ENCODE measurements around the gene PIEZO2.
"Not testable (repeated sequence)": the region's sequence is repeated elsewhere in the genome, so short reads cannot be mapped to it uniquely, and the experiment has no call there.

Gene PIEZO2

DNA sequence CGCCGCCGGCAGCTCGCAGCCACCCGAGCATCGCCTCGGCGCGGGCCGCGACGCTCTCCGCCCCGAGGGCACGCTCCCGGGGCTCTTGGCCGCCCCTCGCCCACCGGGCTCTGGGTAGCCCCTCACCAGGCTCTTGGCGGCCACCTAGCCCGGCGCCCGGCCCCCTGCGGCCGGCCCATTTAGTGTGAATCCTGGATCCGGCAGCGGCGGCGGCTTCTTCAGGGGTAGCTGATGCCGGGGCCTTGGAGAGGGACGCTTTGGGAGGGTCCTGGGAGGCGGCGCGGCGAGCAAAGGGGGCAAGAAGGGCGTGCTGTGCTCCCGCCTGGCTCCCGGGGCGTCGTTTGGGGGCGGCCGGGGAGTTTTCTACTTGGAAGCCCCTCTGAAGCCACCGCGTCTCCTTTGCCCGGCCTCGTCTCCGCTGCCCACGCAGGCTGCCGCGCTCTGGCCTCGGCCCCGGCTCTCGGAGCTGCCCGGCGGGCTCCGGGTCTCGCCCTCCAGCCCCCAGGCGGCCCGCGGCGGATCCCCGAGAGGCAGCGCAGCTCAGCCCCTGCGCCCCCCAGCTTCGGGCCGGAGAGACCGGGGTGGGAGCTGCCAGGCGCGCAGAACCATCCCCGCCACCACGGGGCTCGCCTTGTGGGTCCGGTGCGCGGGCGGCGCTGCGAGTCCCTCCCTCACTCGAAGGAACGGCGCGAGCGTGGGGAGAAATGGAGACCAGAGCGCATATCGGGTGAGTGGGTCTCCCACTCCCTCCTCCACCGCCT is 509 bp downstream of the PIEZO2 start:
- no peak for DNase-seq

DNA sequence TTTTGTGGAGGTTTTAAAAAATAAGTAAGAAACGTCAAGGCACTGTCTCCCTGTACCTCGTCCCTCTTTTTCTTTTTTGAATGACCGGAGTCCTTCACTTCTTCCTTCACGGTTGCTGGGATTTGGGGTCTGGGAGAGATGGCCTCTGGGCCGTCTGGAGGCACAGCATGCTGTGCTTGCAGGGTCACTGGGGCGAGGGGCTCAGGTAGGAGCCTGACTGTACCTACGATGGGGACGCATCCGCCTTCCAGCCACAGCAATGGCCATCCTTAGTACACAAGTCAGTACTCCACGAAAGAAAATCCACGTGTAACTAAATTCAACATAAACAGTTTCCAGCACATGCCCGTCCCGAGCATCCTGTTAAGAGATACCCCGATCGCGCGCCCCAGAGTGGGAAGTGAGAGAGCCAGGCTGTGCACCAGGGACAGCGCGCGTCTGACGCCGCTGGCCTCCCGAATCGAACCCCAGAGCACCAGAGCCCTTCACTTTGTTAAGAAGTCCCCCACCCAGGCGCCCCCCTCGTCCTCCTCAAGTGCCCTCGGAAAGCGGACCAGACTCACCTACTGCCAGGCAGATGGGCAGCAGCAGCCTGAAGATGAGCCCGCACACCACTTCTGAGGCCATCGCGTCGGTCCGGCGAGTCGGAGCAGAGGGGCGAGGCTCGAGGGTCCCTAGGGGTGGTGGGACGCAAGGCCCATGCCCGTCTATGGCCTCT is 1.2 kb downstream of the PIEZO2 start:
- no peak for DNase-seq

DNA sequence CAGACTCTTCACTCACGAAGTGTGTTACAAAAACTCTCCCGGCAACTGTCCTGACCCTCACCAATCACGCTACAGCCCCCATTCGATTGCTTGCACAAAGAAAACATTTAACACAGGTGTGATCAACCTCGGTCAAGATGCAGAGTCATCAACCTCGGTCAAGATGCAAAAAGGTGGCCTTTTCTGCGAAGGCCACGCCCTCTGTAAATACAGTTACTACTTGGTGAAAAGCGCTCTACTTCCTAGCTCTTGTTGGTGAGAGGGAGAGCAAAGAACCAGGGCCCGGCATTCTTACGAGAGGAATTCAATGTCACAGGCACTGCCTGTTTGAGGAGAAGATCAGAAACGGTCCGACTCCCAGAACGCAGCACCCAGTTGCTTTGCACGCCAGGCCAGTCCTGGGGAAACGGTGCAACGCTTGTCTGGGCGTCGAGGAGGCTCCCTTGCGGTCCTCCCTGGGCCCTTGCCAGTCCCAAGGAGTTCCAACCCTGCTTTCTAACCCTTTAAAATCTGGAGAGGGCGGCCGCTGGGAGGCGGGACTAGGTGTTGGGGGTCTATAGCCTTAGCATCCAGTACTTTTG is 1.9 kb downstream of the PIEZO2 start:
- no peak for DNase-seq

DNA sequence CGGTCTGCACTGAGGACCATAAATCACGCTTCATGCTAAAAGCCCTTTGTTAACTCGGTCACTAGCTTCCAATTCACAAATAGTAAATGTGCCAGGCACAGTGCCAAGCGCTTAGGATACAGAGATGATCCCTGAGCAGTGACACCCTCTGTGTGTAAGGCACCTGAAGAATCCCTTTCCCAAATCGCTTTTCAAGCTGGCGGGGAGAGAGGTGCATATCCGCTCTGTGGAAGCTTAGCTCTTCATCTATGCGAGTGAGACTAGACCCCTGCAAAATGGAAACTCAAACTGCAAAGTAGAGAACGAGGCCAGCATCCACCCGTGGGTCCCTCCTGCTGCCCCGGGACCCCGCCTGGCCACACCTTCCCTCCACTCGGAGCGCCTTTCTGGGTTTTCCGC is 2.4 kb downstream of the PIEZO2 start:
- no peak for DNase-seq

DNA sequence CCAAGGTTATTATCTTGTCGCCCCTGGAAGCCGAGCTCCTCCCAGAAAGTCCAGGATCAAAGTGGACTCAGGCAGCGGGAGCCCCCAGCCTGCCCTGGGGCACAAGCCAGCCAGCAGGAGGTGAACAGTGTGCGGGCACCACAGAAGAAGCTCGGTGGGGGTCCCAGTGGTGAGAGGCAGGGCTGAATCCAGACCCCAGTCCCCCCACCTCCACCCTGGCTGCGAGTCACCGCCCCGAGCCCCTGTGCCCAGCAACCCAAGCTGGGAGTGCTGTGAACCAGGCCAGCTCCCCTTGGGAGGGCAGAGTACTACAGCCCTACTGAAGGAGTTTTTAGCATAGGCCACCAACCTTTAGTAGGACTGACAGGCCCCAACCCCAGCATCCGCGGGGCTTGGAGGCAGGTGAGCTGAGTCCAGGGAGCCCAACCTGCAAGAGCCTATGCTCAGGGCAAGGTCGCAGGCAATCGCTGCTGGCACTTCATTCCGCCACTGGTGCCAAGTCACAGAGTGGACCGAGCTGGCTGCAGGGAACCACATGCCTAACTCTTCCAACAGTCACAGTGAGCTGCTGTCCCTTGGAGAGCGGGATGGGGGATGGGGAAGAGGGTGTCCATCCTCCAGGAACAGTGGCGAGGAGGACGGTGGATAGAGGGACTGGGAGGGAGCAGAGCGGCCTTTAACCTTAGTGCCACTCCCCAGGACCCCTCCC is 3.0 kb downstream of the PIEZO2 start:
- no peak for DNase-seq

DNA sequence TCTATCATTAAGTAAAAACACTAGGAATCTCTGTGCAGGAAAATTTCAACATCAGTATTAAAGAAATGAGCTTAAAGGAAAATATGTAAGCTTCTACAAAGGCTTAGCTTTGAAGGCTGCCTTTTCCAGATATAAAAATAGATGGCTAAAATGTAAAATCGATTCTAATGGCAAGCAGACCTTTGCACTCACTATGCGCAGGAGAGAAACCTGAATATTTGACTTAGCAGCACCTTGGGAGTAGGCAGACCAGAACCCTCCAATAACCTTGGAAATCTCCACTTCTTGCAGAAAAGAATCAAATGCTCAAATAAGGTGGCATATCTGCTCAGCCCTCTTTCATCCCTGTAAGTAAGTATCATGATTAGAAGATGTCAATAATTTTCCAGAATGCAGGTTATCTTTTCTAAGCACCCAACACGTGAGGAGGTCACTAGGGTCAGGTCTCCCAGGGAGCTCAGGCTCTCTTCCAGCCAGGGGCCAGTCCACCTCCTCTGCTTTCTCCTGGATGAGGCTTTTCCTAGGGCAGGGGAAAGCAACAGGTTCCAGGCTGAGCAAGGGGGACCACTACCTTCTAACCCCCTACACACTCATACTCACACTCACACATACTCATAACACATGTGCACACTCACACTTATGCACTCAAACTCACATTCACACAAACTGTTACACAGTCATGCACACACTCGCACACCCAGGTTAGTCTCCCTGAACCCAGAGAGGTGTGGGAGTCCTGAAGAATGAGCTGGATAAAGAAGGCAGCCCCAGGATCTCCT is 3.8 kb downstream of the PIEZO2 start:
- no peak for DNase-seq

DNA sequence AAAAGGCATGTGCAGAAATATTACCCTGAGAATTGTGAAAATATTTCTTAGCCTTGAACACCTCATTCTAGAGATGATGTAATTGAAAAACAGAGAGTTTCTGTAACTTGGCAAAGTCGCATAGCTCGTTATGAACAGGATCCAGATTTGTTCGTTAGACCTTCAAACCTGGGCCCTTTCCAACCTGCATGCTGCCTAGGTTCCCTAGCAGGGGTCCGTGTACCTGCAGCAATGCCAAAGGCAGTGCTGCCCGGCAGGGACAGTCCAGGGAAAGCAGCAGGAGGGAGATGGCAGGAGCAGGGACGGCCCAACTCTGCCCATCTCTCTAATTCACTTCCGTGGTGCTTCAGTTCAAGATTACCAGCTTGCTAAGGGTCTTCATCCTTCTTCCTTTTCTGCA is 12.0 kb downstream of the PIEZO2 start:
- no peak for DNase-seq

DNA sequence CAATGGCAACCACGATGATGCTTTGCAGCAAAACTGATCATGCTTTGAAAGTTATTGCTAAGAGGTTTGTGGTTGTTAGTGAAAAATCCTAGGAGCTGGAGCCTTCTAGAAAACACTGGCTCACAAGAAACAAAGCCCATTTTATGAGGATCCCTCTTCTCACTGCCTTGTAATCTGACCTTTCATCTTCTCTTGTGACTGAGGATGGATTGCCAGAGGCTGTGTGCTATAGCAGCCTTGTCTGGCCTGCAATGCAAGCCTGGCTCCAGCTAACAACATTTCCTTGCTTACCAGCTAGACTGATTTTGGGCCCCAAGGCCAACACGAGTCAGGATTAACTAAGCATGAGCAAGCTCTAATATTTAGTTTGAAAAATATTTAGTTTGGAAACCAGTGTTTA is 13.1 kb downstream of the PIEZO2 start:
- no peak for DNase-seq

DNA sequence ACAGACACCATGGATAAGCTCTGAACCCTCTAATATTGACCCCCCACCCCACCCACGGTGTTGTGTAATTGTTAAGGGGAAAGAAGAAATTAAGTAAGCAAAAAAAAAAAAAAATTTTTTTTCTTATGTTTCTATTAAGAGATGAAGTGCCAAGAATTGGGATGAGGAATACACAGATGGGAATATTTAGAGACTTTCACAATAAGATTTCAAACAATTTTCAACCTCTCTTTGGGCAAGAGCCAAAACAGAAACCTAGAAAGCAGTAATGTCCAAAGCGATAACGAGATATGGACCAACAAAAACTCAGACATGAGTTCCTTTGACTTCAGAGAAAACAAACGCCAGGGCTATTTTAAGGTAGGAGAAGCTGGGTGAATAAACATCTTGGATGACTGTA is 14.4 kb downstream of the PIEZO2 start:
- no peak for DNase-seq

DNA sequence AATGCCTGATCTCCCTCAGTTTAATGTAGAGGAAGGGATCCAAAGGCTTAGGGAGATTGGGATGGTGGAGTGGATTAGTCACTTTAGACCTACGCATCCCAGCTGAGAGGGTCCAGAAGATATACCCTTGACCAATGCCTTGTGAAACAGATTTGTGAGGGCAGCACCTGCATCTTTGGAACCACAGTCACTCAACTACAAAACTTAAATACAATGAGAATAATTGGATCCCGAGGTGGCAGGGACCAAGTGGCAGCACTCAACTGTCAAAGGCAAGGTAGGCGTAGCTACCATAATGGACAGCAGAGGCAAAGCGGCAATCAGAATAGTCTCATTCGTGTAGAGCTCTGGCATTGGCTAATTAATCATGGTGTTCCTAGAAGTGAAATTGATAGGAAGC is 20.3 kb downstream of the PIEZO2 start:
- not testable (repeated sequence) for DNase-seq

DNA sequence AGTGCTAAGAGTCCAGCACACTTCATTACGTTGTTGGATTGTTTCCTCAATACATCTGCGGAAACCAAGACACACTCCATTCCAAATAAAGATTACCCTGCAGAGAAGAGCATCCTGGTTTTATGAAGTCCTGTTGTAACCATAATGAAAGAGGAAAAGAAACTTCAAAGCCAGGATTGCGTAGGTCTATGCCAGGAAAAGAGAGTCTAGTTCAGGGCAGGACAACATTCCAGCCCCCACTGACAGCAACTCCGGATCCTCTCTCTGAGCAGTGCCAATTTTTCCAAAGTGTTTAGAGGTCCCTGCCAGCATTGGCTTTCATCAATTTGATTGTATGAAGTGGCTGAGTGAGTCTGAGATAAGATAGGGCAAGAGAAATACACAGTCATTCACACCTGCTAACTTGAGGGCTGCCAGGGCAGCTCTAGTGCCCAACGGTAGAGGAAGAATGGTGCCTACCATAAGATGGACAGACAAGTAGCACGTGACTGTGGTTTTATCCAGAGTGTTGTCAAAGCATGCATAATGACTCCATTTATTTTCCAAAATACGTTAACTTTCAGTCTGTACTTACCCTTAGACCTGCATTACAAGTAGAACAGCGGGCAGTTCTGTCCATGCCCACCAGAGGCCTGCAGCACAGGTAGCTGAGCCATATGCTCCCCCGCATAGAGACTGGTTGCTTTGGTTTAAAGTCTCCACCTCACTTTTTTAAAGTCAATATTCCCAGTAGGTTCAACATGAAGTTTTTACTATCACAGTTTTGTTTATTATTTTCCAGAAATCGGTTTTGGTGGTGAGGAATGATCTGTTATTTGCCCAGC is 23.7 kb downstream of the PIEZO2 start:
- DNase-seq, result no peak

DNA sequence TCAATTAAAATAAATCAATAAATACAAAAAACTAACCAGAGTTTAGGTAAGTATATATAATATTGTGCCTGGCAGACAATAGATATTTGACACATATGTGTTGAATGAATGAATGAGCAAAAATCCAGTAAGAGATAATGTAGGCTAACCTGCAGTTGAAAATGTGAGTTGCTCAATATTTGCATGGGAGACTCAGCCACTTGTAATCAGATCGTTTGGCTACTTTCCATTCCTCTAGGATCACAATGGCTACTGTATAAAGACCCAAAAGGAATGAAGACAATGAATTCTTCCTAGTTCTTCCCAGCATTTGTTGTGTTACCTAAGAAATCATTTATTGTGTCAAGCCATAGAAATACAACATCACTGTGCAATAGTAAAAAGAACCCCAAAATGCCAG is 25.3 kb downstream of the PIEZO2 start:
- DNase-seq, result no peak

DNA sequence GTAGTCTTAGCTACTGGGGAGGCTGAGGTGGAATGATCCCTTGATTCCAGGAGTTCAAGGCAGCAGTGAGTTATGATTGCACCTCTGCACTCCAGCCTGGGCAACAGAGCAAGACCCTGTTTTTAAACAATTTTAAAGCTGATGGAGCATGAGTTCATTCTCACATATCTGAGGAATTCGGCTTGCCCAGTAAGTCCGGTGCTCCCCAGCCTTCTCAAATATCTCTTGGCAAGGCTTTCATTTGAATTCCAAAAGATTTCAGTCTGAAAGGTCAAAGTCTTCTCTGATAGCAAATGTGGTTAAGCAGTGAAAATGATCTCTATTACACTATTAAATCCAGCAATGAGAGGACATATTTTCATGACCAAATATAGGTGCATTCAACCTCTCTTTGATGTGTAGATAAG is 27.9 kb downstream of the PIEZO2 start:
- DNase-seq, result no peak

DNA sequence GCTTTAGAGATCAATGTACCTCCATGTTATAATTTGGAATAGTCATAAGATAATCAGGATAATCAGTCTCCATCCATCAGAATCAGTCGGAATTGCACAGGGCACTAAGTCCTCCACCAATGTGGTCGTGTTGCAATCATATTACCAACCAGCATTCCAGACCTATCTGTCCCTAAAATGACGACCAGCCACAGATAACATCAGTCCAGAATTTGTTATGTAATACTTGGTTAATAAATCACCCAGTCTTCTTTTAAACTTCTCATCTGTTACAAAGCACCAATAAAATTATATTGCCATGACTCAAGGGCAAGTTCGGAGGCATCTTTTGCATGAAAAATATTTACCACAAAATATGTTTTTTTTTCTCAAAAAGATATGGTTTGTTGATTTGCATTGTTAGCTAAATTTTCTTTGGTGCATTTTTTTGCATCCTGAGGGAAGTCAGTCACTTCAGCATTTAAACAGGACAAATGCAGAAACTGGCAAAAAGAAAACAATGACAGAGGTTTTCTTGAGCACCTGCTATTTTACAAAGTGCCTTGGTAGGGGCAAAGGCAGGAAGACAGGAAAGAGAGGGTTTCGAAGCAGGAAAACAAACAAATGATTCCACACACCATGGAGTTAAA is 29.3 kb downstream of the PIEZO2 start:
- no peak for DNase-seq

DNA sequence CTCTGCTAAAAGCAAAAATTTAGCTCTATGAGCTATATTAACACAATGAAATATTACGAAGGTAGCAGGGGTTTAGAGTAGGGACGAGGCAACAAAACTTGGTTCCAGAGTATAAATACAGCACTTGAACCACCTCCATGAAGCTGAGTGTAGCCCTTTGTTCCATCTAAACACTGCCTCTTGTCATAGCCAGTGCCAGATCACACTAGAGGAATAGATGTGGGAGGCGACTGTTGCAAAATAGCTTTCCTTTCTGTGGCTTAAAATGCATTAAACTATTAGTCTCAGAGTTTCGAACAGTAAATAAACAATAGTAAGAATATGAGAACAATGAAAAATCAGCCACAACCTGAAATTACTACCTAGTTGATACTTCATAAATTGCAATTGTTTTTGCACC is 29.8 kb downstream of the PIEZO2 start:
- no peak for DNase-seq

DNA sequence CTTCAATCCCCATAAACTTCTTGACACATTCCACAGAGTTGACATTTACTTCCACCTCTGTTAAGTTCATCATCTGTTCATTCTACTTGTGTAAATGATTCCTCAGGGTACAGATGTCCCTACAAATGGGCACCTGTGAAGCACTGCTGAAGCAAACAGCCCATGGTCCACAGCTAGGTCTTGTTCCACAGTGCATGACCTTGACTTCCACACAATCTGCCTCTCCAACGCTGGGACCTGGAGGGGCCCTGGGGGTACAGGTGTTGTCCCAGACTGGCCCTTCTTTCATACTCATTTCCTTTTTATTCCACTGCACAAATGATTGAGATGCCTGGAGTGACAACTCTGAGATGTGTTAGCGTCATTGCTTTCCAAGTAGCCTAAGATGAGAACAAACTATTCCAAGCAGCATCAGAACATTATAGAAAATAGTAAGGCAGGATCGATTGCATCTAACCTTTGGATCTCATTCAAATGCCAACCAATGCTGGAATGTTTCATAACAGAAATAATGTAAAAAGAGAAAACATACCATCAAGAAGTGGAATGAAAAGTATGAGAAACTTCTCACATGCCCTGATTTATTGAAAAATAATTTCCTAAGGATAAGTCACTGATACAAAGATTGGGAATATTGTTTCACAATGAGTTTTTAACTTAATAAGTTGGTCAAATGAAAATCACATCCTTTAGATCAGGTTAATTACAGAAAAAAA is 31.2 kb downstream of the PIEZO2 start:
- DNase-seq, result no peak

DNA sequence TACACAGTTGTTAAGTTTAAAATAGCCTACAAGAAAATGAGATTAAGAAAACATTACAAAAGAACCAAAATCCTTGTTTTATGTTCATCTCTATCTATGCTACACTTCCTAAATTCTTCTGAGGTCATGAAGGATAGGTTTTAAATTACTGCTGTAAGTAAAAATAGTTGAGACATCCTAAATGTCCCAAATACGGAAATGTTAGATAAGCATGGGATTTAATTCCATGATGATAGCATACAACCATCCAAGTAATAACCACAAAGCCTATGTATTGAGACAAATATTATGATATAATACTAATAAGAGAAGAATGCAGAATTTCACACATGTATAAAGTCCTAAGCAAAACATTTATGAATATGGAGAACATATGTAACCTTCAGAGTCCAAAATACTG is 34.1 kb downstream of the PIEZO2 start:
- no peak for DNase-seq

DNA sequence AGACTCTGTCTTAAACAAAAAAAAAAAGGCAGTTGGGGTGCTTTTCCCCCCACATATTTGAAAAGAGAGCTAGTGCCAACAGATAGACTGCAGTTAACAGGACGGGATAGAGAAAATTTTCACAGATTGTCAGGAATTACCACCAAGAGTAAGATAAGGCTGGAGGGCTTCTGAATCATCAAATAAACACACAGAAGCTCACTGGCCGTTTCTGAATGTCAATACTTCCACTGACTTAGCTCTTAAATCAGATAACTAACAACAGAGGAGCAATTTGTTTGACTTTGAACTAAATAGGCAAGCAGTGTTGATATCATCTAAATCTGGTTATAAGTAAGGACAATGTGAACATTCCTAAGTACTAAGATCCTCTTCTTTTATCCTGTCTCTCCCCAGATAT is 34.7 kb downstream of the PIEZO2 start:
- no peak for DNase-seq

DNA sequence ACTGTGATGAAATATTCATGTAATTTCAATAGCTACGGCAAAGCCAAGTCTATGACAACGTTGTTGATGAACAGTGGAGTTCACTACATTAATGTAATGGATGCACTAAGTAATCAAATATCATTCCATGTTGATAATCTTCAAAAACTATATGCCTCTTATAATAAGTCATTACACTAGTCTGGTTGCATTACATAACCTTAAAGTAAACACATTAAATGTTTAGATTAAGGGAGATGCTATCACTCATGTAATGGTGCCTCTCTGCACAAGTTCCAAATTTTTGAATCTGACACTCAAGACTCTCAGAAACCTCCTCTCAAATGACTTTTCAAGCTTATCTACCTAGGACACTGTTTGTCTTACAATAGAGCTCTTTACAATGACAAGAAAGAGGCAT is 35.4 kb downstream of the PIEZO2 start:
- no peak for DNase-seq

DNA sequence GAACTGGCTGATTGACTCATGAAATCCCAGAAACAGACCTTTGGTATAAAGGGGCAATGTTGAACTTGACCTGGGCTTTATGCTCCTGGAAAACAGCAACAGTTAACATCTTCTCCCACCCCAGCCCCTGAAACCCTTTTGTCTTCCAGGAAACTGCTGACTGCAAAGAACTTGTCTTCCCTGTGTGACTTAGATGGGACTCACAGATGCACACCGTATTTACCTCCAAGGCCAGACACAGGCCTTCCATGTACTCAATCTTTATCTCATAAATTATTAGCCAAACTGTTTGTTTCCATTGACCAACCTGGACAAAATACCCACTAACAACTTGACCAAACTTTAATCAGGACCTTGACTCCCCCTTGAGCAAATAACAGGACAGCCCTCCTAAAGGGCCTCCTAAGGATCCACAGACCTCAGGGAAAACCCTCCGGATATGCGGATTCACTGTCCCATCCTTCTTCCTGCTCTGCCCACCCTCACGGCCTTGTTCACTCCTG is 36.3 kb downstream of the PIEZO2 start:
- no peak for DNase-seq

DNA sequence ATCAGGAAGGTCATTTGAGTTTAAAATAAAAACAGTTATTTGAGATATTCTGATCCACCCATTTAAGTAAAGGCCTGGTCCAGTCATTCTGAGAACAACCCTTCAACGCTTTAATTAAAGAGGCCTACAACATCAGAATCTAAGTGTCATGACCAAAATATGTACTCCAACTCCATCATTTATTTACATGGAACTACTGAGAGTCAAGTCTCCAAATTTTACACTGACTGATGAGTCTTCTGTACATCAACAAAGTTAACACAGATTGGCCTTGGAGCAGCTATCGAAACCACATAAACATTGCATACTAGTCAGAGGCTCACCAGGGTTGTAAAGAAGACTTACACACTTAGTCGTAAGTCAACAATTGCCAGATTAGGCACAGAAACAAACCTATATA is 37.1 kb downstream of the PIEZO2 start:
- DNase-seq, result no peak
